Activated CD4-positive, alpha-beta T cell treated with anti-CD3 and anti-CD28 coated beads for 36 hours (primary cell): ENCODE results near the gene E2F7. TPM values are rescaled to one million over a fixed set of nuclear protein-coding genes. Genes with fewer than 3 reads are reported as not detected.
A peak's percentile ranks its signal among the peaks of the same experiment; 100 is the strongest.
"Not testable (repeated sequence)": the region's sequence is repeated elsewhere in the genome, so short reads cannot be mapped to it uniquely, and the experiment has no call there.

Experiments
- ATAC-seq: fragments of 200-7000 bp; cut with Tn5 transposase; one replicate; pipeline ENCODE4 v1.10.0; 2021; ENCODE audit warnings: mild to moderate bottlenecking, moderate library complexity
- CTCF ChIA-PET: fragments of 350-600 bp; sonication (Branson Sonifier 250); formaldehyde crosslinking; loops from one replicate; lab custom pipeline; 2021; ENCODE audit warnings: antibody characterized with exemption; lab: Charles Lee
- POLR2A ChIA-PET: fragments of 350-600 bp; sonication (Branson Sonifier 250); formaldehyde crosslinking; loops from one replicate; lab custom pipeline; 2021; ENCODE audit warnings: antibody characterized with exemption, inconsistent platforms; lab: Charles Lee
- DNase-seq: peaks from one replicate; pipeline ENCODE4 v3.0.0-alpha.2; 2020
- H3K27ac Mint-ChIP-seq: one replicate; pipeline ENCODE4 v1.8.0; 2021; ENCODE audit warnings: mixed read lengths
- H3K27me3 Mint-ChIP-seq: one replicate; pipeline ENCODE4 v1.8.0; 2021; ENCODE audit warnings: mixed read lengths
- H3K36me3 Mint-ChIP-seq: one replicate; pipeline ENCODE4 v1.8.0; 2021; ENCODE audit warnings: low read depth, mixed read lengths
- H3K4me1 Mint-ChIP-seq: one replicate; pipeline ENCODE4 v1.8.0; 2021; ENCODE audit warnings: mixed read lengths
- H3K4me3 Mint-ChIP-seq: one replicate; pipeline ENCODE4 v1.8.0; 2021; ENCODE audit warnings: mild to moderate bottlenecking, moderate library complexity, mixed read lengths
- H3K9me3 Mint-ChIP-seq: one replicate; pipeline ENCODE4 v1.8.0; 2021; ENCODE audit warnings: low read depth, mixed read lengths
- intact Hi-C, 2 experiments: fragments of 100-400 bp; cut with DNase I in 1 of 2; cut with micrococcal nuclease in 1 of 2; formaldehyde crosslinking; loops; one replicate each; pipeline versions ENCODE4 v1.14.2 to v1.15.1; 2022 to 2024; cut with DNase I, micrococcal nuclease
- total RNA-seq, 2 experiments: library from RNA; stranded (reverse); gene quantifications; one replicate each; pipeline ENCODE4 v1.2.3, GENCODE V29; 2021

The E2F7 gene
- total RNA-seq, 2 experiments from 2014 or later, result 6.0 to 7.8 TPM

GRCh38 chr12:77089686-77090220 lies 24.4 kb upstream of the E2F7 start:
- intact Hi-C loops, result no loop called here
- CTCF ChIA-PET, result no interaction called here
- H3K4me1 Mint-ChIP-seq, result no peaks in the 10 kb centered on the region
- no peaks in the 10 kb centered on the region for H3K9me3 Mint-ChIP-seq
- DNase-seq (no peak), ATAC-seq (no peak)
- peaks cover 10% of the 10 kb centered on the region for H3K27me3 Mint-ChIP-seq
- H3K4me3 Mint-ChIP-seq, result no peak overlapping the region
- POLR2A ChIA-PET, result no interaction called here
- no peak overlapping the region for H3K27ac Mint-ChIP-seq
- H3K36me3 Mint-ChIP-seq, result no peaks in the 10 kb centered on the region

GRCh38 chr12:77087427-77087826 lies 22.1 kb upstream of the E2F7 start:
- intact Hi-C loops, result no loop called here
- peaks cover 5% of the 10 kb centered on the region for H3K27me3 Mint-ChIP-seq
- CTCF ChIA-PET, result no interaction called here
- DNase-seq (no peak), ATAC-seq (no peak)
- H3K4me1 Mint-ChIP-seq, result no peaks in the 10 kb centered on the region
- no peak overlapping the region for H3K4me3 Mint-ChIP-seq
- H3K27ac Mint-ChIP-seq, result no peak overlapping the region
- POLR2A ChIA-PET, result no interaction called here
- H3K36me3 Mint-ChIP-seq, result no peaks in the 10 kb centered on the region
- no peaks in the 10 kb centered on the region for H3K9me3 Mint-ChIP-seq

- Mint-ChIP-seq H3K27ac (no peak overlapping the region), H3K36me3 (no peaks in the 10 kb centered on the region), H3K9me3 (no peaks in the 10 kb centered on the region), H3K27me3 (peaks cover 7% of the 10 kb centered on the region), H3K4me3 (no peak overlapping the region), H3K4me1 (no peaks in the 10 kb centered on the region)
- DNase-seq (no peak), ATAC-seq (no peak)
- POLR2A ChIA-PET, result no interaction called here
- intact Hi-C loops, result no loop called here
- CTCF ChIA-PET, result interaction anchor here (1.2 kb wide), 2 partner anchors 49 to 71 kb away, joined by 3 read pairs; no protein-coding TSS in a partner anchor
These were observed 16.7 kb upstream of the E2F7 start for GRCh38 chr12:77082021-77082420.

- H3K27me3 Mint-ChIP-seq, result peaks cover 8% of the 10 kb centered on the region
These were observed 14.3 kb upstream of the E2F7 start for GRCh38 chr12:77079631-77080030.

GRCh38 chr12:77078231-77078630 lies 12.9 kb upstream of the E2F7 start:
- Mint-ChIP-seq H3K4me3 (no peak overlapping the region), H3K27ac (no peak overlapping the region), H3K36me3 (no peaks in the 10 kb centered on the region), H3K27me3 (peaks cover 8% of the 10 kb centered on the region), H3K9me3 (no peaks in the 10 kb centered on the region), H3K4me1 (no peaks in the 10 kb centered on the region)
- intact Hi-C loops, result no loop called here
- POLR2A ChIA-PET, result no interaction called here
- CTCF ChIA-PET, result no interaction called here
- no peak for ATAC-seq
- DNase-seq, result no peak

More at GRCh38 chr12:77079631-77080030, 14.3 kb upstream of the E2F7 start:
- Mint-ChIP-seq H3K36me3 (no peaks in the 10 kb centered on the region), H3K27ac (no peak overlapping the region), H3K4me3 (no peak overlapping the region), H3K9me3 (no peaks in the 10 kb centered on the region), H3K4me1 (no peaks in the 10 kb centered on the region)
- intact Hi-C loops, result no loop called here
- CTCF ChIA-PET, result interaction anchor here (1.4 kb wide), 1 partner anchor 69 kb away, joined by 4 read pairs; no protein-coding TSS in a partner anchor
- ATAC-seq (no peak), DNase-seq (no peak)
- POLR2A ChIA-PET, result no interaction called here

- peaks cover 8% of the 10 kb centered on the region for H3K27me3 Mint-ChIP-seq
- intact Hi-C loops, result no loop called here
- DNase-seq (no peak), ATAC-seq (no peak)
- no peaks in the 10 kb centered on the region for H3K4me1 Mint-ChIP-seq
- H3K4me3 Mint-ChIP-seq, result no peak overlapping the region
- no peaks in the 10 kb centered on the region for H3K36me3 Mint-ChIP-seq
- no peak overlapping the region for H3K27ac Mint-ChIP-seq
- CTCF ChIA-PET, result no interaction called here
- POLR2A ChIA-PET, result no interaction called here
- no peaks in the 10 kb centered on the region for H3K9me3 Mint-ChIP-seq
These were observed 11.5 kb upstream of the E2F7 start for GRCh38 chr12:77076886-77077285.

- H3K36me3 Mint-ChIP-seq, ATAC-seq, POLR2A ChIA-PET, DNase-seq, H3K27ac Mint-ChIP-seq, H3K27me3 Mint-ChIP-seq, H3K4me3 Mint-ChIP-seq, H3K4me1 Mint-ChIP-seq, H3K9me3 Mint-ChIP-seq, intact Hi-C loops: not testable (repeated sequence)
- CTCF ChIA-PET, result interaction anchor here (0.6 to 0.8 kb wide), 2 partner anchors 9 to 225 kb away, joined by 3 to 4 read pairs; partner anchors contain the start of gene E2F7
These were observed 8.5 kb upstream of the E2F7 start for GRCh38 chr12:77073894-77074293.

GRCh38 chr12:77072833-77073495 lies 7.6 kb upstream of the E2F7 start:
- H3K27ac Mint-ChIP-seq, result no peak overlapping the region
- ATAC-seq (no peak), DNase-seq (no peak)
- ChIA-PET CTCF (no interaction called here), POLR2A (no interaction called here)
- peaks cover 7% of the 10 kb centered on the region for H3K27me3 Mint-ChIP-seq
- peaks cover 2% of the 10 kb centered on the region for H3K4me1 Mint-ChIP-seq
- H3K36me3 Mint-ChIP-seq, result no peaks in the 10 kb centered on the region
- H3K9me3 Mint-ChIP-seq, result no peaks in the 10 kb centered on the region
- intact Hi-C loops, result no loop called here
- no peak overlapping the region for H3K4me3 Mint-ChIP-seq

GRCh38 chr12:77070800-77071449 lies 5.6 kb upstream of the E2F7 start:
- ATAC-seq (no peak), DNase-seq (no peak)
- CTCF ChIA-PET, result no interaction called here
- H3K9me3 Mint-ChIP-seq, result no peaks in the 10 kb centered on the region
- POLR2A ChIA-PET, result no interaction called here
- intact Hi-C loops, result no loop called here
- H3K27ac Mint-ChIP-seq, result no peak overlapping the region
- peaks cover 6% of the 10 kb centered on the region for H3K4me1 Mint-ChIP-seq
- peaks cover 2% of the 10 kb centered on the region for H3K27me3 Mint-ChIP-seq
- H3K4me3 Mint-ChIP-seq, result no peak overlapping the region
- no peaks in the 10 kb centered on the region for H3K36me3 Mint-ChIP-seq

- Mint-ChIP-seq H3K36me3 (no peaks in the 10 kb centered on the region), H3K4me3 (no peak overlapping the region), H3K27me3 (peaks cover 2% of the 10 kb centered on the region), H3K4me1 (peaks cover 6% of the 10 kb centered on the region), H3K27ac (no peak overlapping the region), H3K9me3 (no peaks in the 10 kb centered on the region)
- POLR2A ChIA-PET, result no interaction called here
- CTCF ChIA-PET, result interaction anchor here (0.6 kb wide), 1 partner anchor 76 kb away, joined by 4 read pairs; no protein-coding TSS in a partner anchor
- intact Hi-C loops, result no loop called here
- ATAC-seq, result no peak
- no peak for DNase-seq
These were observed 5.0 kb upstream of the E2F7 start for GRCh38 chr12:77070382-77070781.

GRCh38 chr12:77064896-77065360 lies 441 bp downstream of the E2F7 start:
- peak; percentile 52 for ATAC-seq
- peak overlapping the region; percentile 34 for H3K27ac Mint-ChIP-seq

More at GRCh38 chr12:77064896-77065360, 441 bp downstream of the E2F7 start:
- intact Hi-C loops, result loop anchor here in 1 of 2 experiments (1.0 to 5.0 kb wide), 2 partner anchors 301 to 983 kb away; partner anchors contain the start of genes NAP1L1 and ZDHHC17
- H3K4me1 Mint-ChIP-seq, result peaks cover 9% of the 10 kb centered on the region
- no peaks in the 10 kb centered on the region for H3K9me3 Mint-ChIP-seq
- peak overlapping the region; percentile 76 for H3K4me3 Mint-ChIP-seq
- peaks cover 23% of the 10 kb centered on the region for H3K27me3 Mint-ChIP-seq
- CTCF ChIA-PET, result interaction anchor here (0.6 to 0.7 kb wide), 2 partner anchors 9 to 37 kb away, joined by 3 to 4 read pairs; no protein-coding TSS in a partner anchor
- DNase-seq, result peak; percentile 61
- peaks cover 22% of the 10 kb centered on the region for H3K36me3 Mint-ChIP-seq
- POLR2A ChIA-PET, result no interaction called here
